ENCODE data around the gene SMARCA2.

Gene SMARCA2

DNA sequence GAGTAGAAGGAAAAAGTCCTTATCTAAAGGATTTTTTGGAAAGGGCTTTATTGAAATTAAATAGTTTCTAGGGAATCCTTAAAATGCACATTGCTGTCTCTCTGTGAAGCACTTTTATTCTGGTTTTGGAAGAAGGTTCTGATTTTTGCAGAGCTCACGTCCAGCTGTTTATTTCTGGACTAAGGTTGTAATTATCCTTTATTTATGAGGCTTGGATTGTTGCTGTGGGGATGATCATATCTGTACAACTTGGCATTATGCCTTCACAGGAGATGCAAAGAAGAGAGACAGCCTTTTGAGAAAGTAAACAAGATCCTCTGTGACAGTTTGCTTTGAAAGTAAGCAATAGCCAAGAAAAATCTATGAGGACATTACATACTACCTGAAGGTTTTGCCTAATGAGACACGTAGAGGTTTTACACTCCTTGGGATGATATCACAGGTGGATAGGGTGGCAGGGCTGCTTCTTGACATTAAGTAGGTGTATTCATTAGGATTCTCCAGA is 14.6 kb downstream of the SMARCA2 start:
- H3K79me2 ChIP-seq (ENCODE audit: low read length): peaks cover 98% of the 10 kb centered on the region
- H3K36me3 ChIP-seq (replicated peaks; ENCODE audit: low read depth, low read length): peaks cover 70% of the 10 kb centered on the region
- no peak overlapping the region for H3K27ac ChIP-seq (ENCODE audit: low read length)
- H3K4me1 ChIP-seq (ENCODE audit: low read length): 0 out of 2 replicates have a peak, but pooled peaks cover 2% of the 10 kb centered on the region
- no peak overlapping the region for H3K9ac ChIP-seq (ENCODE audit: low read length)
- H3K9me3 ChIP-seq (ENCODE audit: insufficient read depth, low read length): no peaks in the 10 kb centered on the region
- H4K20me1 ChIP-seq (ENCODE audit: insufficient read depth, low read length): peaks cover 90% of the 10 kb centered on the region
- no peak overlapping the region for H3K4me3 ChIP-seq (ENCODE audit: low read length)
- no peak overlapping the region for H2AFZ ChIP-seq (ENCODE audit: low read depth, low read length)
- H3K27me3 ChIP-seq (ENCODE audit: low read depth, low read length): no peaks in the 10 kb centered on the region
- no peak for TF ChIP-seq EZH2phosphoT487 (IDR thresholded peaks at IDR 0.05; ENCODE audit: low read depth)
- TF ChIP-seq, protein P1, sequence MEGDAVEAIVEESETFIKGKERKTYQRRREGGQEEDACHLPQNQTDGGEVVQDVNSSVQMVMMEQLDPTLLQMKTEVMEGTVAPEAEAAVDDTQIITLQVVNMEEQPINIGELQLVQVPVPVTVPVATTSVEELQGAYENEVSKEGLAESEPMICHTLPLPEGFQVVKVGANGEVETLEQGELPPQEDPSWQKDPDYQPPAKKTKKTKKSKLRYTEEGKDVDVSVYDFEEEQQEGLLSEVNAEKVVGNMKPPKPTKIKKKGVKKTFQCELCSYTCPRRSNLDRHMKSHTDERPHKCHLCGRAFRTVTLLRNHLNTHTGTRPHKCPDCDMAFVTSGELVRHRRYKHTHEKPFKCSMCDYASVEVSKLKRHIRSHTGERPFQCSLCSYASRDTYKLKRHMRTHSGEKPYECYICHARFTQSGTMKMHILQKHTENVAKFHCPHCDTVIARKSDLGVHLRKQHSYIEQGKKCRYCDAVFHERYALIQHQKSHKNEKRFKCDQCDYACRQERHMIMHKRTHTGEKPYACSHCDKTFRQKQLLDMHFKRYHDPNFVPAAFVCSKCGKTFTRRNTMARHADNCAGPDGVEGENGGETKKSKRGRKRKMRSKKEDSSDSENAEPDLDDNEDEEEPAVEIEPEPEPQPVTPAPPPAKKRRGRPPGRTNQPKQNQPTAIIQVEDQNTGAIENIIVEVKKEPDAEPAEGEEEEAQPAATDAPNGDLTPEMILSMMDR (IDR thresholded peaks at IDR 0.05; ENCODE audit: low read depth, low read length): no peak
- H3K4me2 ChIP-seq (ENCODE audit: low read length): no peak overlapping the region

DNA sequence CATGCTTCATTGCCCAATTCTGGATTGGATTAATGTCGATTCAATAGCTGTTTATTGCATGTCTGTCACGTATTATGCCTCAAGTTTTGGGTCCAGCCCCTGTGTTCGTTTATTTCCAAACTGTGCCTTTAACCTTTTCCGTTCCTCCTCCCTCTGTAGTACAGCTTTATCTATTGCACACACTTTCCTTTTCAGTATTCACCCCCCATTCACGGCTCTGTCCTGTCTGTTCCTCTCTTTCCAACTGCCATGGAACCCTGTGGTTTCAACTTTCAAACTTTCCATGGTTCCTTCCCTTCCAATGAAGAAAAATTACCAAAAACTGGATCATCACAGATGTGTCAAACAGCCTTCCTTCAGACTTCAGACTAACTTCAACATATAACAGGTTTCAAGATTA is 17.1 kb downstream of the SMARCA2 start:
- H4K20me1 ChIP-seq (ENCODE audit: insufficient read depth, low read length): peaks cover 76% of the 10 kb centered on the region

DNA sequence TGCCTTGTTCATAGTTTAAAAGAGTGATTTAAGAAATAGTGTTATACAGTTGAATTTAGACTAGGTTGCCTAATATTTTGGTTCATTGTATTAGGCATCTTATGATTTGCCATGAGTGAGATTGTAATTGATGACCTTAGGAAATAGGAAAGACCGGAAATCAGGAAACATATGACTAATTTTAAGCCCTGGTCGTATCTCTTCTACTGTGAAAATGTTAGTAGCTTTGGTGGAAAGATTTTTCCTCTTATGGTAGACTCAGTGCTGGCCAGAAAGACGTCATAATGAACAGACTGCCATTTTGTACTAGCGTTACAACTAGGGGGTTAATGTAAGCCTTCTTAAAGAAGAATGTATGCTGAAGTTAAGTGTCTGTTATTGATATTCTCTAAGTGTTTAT is 21.7 kb downstream of the SMARCA2 start:
- no peaks in the 10 kb centered on the region for H3K9me3 ChIP-seq (ENCODE audit: insufficient read depth, low read length)
- H2AFZ ChIP-seq (ENCODE audit: low read depth, low read length): no peak overlapping the region
- no peak overlapping the region for H3K4me2 ChIP-seq (ENCODE audit: low read length)
- no peak overlapping the region for H3K27ac ChIP-seq (ENCODE audit: low read length)
- H3K4me3 ChIP-seq (ENCODE audit: low read length): no peak overlapping the region
- peaks cover 76% of the 10 kb centered on the region for H3K79me2 ChIP-seq (ENCODE audit: low read length)
- peaks cover 13% of the 10 kb centered on the region for H3K4me1 ChIP-seq (ENCODE audit: low read length)
- no peaks in the 10 kb centered on the region for H3K27me3 ChIP-seq (ENCODE audit: low read depth, low read length)
- H4K20me1 ChIP-seq (ENCODE audit: insufficient read depth, low read length): peaks cover 46% of the 10 kb centered on the region
- peaks cover 78% of the 10 kb centered on the region for H3K36me3 ChIP-seq (replicated peaks; ENCODE audit: low read depth, low read length)
- no peak overlapping the region for H3K9ac ChIP-seq (ENCODE audit: low read length)
- TF ChIP-seq, protein P1 (IDR thresholded peaks at IDR 0.05; ENCODE audit: low read depth, low read length): no peak
- no peak for TF ChIP-seq EZH2phosphoT487 (IDR thresholded peaks at IDR 0.05; ENCODE audit: low read depth)

More for the DNA sequence above, 17.1 kb downstream of the SMARCA2 start:
- Histone ChIP-seq H3K9ac (ENCODE audit: low read length) (no peak overlapping the region), H3K79me2 (ENCODE audit: low read length) (peaks cover 91% of the 10 kb centered on the region), H3K4me3 (ENCODE audit: low read length) (no peak overlapping the region), H3K27ac (ENCODE audit: low read length) (no peak overlapping the region), H3K4me2 (ENCODE audit: low read length) (no peak overlapping the region), H3K36me3 (replicated peaks; ENCODE audit: low read depth, low read length) (peaks cover 63% of the 10 kb centered on the region), H3K27me3 (ENCODE audit: low read depth, low read length) (no peaks in the 10 kb centered on the region), H3K4me1 (ENCODE audit: low read length) (no peaks in the 10 kb centered on the region), H3K9me3 (ENCODE audit: insufficient read depth, low read length) (no peaks in the 10 kb centered on the region), H2AFZ (ENCODE audit: low read depth, low read length) (no peak overlapping the region)
- no peak for TF ChIP-seq EZH2phosphoT487 (IDR thresholded peaks at IDR 0.05; ENCODE audit: low read depth)

DNA sequence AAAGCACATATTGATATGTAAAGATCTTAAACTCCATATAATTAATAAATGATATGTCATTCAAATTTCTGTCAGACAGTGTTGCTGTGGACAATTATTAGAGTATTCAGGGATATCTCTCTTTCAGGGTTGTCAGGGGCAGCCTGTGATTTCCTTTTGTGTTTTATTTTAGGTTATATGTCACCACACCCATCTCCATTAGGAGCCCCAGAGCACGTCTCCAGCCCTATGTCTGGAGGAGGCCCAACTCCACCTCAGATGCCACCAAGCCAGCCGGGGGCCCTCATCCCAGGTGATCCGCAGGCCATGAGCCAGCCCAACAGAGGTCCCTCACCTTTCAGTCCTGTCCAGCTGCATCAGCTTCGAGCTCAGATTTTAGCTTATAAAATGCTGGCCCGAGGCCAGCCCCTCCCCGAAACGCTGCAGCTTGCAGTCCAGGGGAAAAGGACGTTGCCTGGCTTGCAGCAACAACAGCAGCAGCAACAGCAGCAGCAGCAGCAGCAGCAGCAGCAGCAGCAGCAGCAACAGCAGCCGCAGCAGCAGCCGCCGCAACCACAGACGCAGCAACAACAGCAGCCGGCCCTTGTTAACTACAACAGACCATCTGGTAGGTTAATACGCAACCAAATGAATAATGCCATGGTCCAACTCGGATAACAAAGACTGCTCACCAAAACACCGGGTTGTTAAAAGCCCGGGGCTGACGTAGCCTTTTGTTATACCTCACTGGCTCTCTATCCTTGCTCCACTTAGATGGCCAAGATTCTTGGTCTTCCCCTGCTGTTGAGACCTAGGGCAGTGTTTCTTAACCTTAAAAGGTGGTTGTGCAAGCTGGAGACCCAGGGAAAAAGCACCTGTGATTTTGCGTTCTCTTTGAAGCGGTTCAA is 24.4 kb downstream of the SMARCA2 start:
- Histone ChIP-seq H3K4me1 (ENCODE audit: low read length) (peaks cover 40% of the 10 kb centered on the region), H3K9ac (ENCODE audit: low read length) (no peak overlapping the region), H3K27me3 (ENCODE audit: low read depth, low read length) (no peaks in the 10 kb centered on the region), H3K79me2 (ENCODE audit: low read length) (peaks cover 71% of the 10 kb centered on the region), H3K36me3 (replicated peaks; ENCODE audit: low read depth, low read length) (peaks cover 65% of the 10 kb centered on the region), H4K20me1 (ENCODE audit: insufficient read depth, low read length) (peaks cover 31% of the 10 kb centered on the region), H3K4me2 (ENCODE audit: low read length) (no peak overlapping the region), H3K9me3 (ENCODE audit: insufficient read depth, low read length) (no peaks in the 10 kb centered on the region), H3K4me3 (ENCODE audit: low read length) (no peak overlapping the region), H2AFZ (ENCODE audit: low read depth, low read length) (no peak overlapping the region), H3K27ac (ENCODE audit: low read length) (no peak overlapping the region)
- no peak for TF ChIP-seq EZH2phosphoT487 (IDR thresholded peaks at IDR 0.05; ENCODE audit: low read depth)
- TF ChIP-seq, protein P1 (IDR thresholded peaks at IDR 0.05; ENCODE audit: low read depth, low read length): no peak

All from OCI-LY3 (cell line).